ENCODE data around the gene MAGI2.

MAGI2 gene

DNA sequence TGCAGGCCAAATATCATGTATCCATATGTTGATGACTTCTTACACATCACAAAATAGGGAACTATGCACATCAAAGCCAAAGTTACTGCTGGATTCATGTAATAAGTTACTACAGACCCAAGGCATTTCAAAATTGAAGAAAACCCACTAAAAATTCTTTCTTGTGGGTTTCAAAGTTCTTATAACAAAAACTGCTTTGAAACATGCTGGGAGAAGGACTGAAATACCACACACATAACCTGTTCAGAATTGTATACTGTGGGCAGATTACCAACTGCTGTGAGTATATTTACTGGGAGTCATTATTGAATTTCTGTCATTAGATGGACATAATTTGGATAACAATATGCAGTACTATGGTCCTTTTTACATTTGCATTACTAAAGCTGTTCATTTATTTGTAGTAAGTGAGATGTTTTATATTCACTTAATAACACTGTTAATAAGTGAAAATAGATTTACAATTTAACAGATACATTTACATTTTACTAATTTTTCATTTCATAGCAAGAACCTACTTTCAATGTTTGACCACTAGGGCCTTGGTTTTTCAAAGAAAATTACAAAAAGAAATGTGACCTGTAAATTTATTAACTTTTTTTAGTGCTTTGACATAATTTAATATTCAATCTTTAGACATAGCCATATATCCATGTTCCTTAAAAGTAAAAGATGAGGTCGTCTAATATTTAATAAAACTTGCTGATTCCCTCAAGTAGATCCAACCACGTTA lies 132.6 kb downstream of the MAGI2 start:
- ATAC-seq (no peak), DNase-seq (no peak)
- Mint-ChIP-seq H3K4me1 (no peaks in the 10 kb centered on the region), H3K27ac (no peak overlapping the region), H3K36me3 (ENCODE audit: low read depth) (no peaks in the 10 kb centered on the region), H3K4me3 (no peak overlapping the region), H3K9me3 (no peaks in the 10 kb centered on the region), H3K27me3 (no peaks in the 10 kb centered on the region)

DNA sequence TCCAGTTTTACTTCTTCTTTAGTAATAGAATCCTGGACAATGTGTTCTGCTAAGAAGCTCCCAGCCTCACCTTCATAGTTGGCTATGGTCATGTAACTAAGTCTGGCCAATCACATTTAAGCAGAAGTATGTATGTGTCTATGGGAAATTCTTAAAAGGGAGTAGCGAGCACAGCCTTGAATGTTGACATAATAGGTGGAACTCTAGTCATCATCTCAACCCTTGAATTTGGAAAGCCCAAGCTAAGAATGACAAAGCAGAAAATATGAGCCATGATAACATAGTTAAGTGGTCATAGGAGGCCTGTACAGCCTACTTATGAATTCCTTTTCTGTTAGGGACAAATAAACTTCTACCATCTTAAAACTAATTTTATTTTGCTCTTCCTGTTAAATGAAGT lies 134.1 kb downstream of the MAGI2 start:
- H3K36me3 Mint-ChIP-seq (ENCODE audit: low read depth): no peaks in the 10 kb centered on the region
- no peak overlapping the region for H3K4me3 Mint-ChIP-seq
- no peaks in the 10 kb centered on the region for H3K27me3 Mint-ChIP-seq
- ATAC-seq (no peak), DNase-seq (no peak)
- no peaks in the 10 kb centered on the region for H3K4me1 Mint-ChIP-seq
- H3K27ac Mint-ChIP-seq: no peak overlapping the region
- no peaks in the 10 kb centered on the region for H3K9me3 Mint-ChIP-seq

DNA sequence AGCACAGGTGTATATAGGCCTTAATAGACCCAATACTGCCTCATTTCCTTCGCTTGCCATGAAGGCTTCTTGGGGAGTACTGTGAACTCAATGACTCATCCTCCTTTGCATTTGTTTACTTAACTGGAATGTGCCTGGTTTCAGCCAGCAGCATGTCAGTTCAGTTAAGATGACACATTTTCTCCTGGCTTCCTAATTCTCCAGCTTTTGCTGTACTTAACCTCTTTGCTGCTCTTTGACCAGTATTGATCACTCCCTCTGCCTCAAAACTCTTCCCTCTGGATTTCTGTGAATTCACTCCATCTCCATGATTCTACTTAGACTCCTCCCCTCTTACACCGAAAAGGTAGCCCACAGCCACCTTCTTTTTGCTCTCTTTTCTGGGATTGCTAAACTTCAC lies 135.7 kb downstream of the MAGI2 start:
- no peak for DNase-seq
- no peaks in the 10 kb centered on the region for H3K27me3 Mint-ChIP-seq
- H3K36me3 Mint-ChIP-seq (ENCODE audit: low read depth): no peaks in the 10 kb centered on the region
- H3K27ac Mint-ChIP-seq: no peak overlapping the region
- H3K4me1 Mint-ChIP-seq: no peaks in the 10 kb centered on the region
- no peak overlapping the region for H3K4me3 Mint-ChIP-seq
- ATAC-seq: no peak
- H3K9me3 Mint-ChIP-seq: no peaks in the 10 kb centered on the region

DNA sequence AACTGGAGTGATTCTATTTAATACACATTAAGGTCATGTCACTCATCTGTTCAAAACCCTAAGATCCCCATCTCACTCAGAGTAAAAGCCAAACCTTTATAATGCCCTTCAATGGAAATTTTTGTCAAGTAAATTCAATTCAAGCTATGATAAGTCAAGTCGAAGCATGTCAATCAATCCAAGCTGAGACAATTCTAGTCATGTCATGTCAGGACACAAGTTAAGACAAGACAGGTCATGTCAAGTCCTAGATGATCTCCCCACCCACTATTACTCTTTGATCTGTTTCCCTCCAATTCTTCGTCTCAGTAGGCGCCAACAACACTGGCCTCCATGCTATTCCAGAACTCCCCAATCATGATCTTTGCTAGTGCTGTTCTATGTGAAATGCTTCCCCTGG lies 141.4 kb downstream of the MAGI2 start:
- ATAC-seq (no peak), DNase-seq (no peak)
- Mint-ChIP-seq H3K4me1 (no peaks in the 10 kb centered on the region), H3K9me3 (no peaks in the 10 kb centered on the region), H3K36me3 (ENCODE audit: low read depth) (no peaks in the 10 kb centered on the region), H3K4me3 (no peak overlapping the region), H3K27me3 (no peaks in the 10 kb centered on the region), H3K27ac (no peak overlapping the region)

DNA sequence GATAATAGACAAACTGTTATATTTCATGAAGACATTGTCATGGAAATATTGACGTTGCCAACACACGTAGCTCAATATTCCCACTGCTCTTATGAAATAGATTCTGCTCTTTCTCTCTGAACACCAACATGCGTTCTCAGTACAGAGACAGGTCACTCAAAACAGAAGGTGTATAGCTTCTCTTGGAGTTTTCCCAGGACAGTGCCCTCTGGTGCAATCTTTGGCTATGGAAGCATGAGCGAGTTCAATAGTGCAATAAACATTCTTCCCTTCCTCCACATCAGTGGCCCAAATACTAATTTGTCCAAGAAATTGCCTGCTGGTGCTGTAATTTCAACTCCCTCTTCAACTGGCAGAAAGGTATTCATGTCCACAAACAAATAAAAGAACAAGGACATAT lies 145.3 kb downstream of the MAGI2 start:
- Mint-ChIP-seq H3K9me3 (no peaks in the 10 kb centered on the region), H3K4me1 (no peaks in the 10 kb centered on the region), H3K4me3 (no peak overlapping the region), H3K36me3 (ENCODE audit: low read depth) (no peaks in the 10 kb centered on the region), H3K27ac (no peak overlapping the region), H3K27me3 (no peaks in the 10 kb centered on the region)
- ATAC-seq: no peak
- DNase-seq: no peak

DNA sequence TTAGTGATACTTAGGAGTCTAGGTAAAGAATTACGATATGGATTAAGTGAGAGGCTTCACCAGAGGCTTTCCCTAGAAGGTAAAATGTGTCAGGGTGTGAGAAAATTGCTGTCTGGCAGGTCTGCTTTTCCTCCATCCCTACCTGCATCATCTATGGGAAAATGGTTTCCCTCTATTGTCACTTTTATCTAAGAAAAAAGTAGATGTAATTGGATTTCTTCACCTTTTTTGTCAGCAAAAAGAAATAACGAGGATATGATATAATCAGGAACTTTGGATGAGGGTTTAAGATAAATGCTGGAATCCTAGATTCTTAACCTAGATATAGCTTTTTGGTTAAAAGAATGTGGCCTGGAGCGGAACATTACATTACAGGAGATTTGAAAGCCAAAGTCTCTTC lies 146.1 kb downstream of the MAGI2 start:
- DNase-seq (no peak), ATAC-seq (no peak)
- no peaks in the 10 kb centered on the region for H3K4me1 Mint-ChIP-seq
- no peak overlapping the region for H3K27ac Mint-ChIP-seq
- no peaks in the 10 kb centered on the region for H3K36me3 Mint-ChIP-seq (ENCODE audit: low read depth)
- no peaks in the 10 kb centered on the region for H3K9me3 Mint-ChIP-seq
- H3K4me3 Mint-ChIP-seq: no peak overlapping the region
- no peaks in the 10 kb centered on the region for H3K27me3 Mint-ChIP-seq

DNA sequence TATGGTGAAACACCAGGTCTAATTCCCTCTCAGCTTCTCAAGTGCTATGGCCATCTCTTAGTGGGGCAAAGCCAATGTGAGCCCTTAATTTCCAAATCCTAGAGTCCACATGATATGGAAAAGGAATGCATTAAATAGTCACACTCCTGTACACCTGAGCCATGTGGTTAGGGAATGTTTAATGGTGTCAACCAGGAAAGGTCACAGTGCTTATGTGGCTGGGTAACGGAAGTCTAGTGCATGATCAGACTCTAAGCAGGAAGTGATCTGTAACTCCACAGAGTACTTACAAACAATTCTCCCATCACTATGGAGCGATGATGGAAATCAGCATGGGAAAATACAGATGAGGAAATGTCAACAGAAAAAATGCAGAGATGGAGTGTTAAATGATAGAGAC lies 148.8 kb downstream of the MAGI2 start:
- Mint-ChIP-seq H3K36me3 (ENCODE audit: low read depth) (no peaks in the 10 kb centered on the region), H3K9me3 (no peaks in the 10 kb centered on the region), H3K27me3 (no peaks in the 10 kb centered on the region), H3K27ac (no peak overlapping the region), H3K4me3 (no peak overlapping the region), H3K4me1 (no peaks in the 10 kb centered on the region)
- no peak for ATAC-seq
- no peak for DNase-seq

DNA sequence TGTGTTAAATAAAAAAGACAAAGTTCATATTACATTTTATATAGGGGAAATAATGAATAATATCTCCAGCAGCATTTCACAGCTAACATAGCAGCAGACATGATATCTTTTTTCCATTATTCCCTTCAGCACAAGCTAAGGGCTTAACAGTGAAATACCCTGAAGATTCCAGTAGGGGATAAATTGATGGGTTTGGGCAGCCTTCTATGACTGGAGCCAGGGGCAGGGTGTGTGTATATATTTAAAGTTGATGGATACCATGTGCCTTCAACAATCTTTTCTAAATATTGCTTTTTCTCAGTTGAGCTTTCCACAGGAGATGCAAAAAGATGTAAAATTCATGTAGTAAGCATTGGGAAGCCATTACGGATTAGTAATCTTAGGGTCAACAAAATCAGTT lies 151.2 kb downstream of the MAGI2 start:
- Mint-ChIP-seq H3K4me1 (no peaks in the 10 kb centered on the region), H3K4me3 (no peak overlapping the region), H3K36me3 (ENCODE audit: low read depth) (no peaks in the 10 kb centered on the region), H3K9me3 (peaks cover 4% of the 10 kb centered on the region), H3K27me3 (no peaks in the 10 kb centered on the region), H3K27ac (no peak overlapping the region)
- ATAC-seq (no peak), DNase-seq (no peak)

DNA sequence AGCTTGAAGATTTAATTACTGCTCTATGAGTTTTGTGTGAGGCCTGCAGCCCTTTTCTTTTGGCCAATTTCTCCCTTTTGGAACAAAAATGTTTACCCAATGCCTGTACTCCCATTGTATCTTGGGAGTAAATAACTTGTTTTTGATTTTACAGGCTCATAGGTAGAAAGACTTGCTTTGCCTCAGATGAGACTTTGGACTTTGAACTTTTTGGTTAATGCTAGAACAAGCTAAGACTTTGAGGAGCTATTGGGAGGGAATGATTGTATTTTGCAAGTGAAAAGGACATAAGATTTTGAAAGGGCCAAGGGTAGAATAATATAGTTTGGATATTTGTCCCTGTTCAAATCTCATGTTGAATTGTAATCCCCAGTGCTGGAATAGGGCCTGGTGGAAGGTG lies 152.0 kb downstream of the MAGI2 start:
- Mint-ChIP-seq H3K36me3 (ENCODE audit: low read depth) (no peaks in the 10 kb centered on the region), H3K27ac (no peak overlapping the region), H3K4me1 (no peaks in the 10 kb centered on the region), H3K27me3 (no peaks in the 10 kb centered on the region), H3K9me3 (peaks cover 4% of the 10 kb centered on the region), H3K4me3 (no peak overlapping the region)
- ATAC-seq (no peak), DNase-seq (no peak)

DNA sequence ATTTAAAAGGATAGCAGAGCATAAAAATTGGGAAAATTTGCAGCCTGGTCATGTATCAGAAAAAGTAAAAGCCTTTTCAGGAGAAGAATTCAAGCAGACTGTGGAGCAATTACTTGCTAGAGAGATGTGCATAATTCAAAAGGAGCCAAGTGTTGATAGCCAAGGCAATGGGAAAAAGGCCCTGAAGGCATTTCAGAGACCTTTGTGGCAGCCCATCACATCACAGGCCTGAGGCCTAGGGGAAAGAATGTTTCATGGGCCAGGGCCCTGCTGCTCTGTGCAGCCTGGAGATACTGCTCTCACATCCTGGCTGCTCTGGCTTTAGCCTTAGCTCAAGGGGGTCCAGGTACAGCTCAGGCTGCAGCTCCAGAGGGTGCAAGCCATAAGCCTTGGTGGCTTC lies 152.9 kb downstream of the MAGI2 start:
- DNase-seq (no peak), ATAC-seq (no peak)
- no peaks in the 10 kb centered on the region for H3K27me3 Mint-ChIP-seq
- H3K4me3 Mint-ChIP-seq: no peak overlapping the region
- peaks cover 4% of the 10 kb centered on the region for H3K9me3 Mint-ChIP-seq
- no peak overlapping the region for H3K27ac Mint-ChIP-seq
- no peaks in the 10 kb centered on the region for H3K36me3 Mint-ChIP-seq (ENCODE audit: low read depth)
- H3K4me1 Mint-ChIP-seq: no peaks in the 10 kb centered on the region

DNA sequence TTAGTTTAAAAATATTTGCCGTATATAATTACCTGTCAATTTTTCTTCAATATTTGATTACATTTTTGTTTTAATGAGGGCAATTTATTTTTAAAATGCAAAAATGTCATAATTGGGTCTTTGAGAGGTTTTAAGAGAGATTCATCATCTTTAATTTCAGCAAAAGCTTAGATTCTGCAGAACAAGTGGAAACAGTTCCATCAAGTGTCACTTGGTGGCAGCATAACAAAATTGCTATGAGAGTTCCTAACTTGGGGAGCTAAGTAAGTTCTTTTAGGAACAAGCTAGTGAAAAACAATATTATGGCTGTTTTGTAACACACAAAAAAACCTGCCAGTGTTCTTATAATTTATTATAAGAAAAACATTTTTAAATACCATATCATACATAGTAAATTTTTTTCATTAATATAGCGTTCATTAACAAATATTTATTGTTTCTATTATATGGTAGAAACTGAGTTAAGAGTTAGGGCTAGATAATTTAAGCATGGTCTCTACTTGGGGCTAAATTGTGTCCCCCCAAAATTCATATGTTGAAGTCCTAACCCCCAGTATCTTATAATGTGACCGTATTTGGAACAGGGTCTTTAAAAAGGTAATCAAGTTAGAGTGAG lies 155.2 kb downstream of the MAGI2 start:
- no peak for DNase-seq
- no peak overlapping the region for H3K27ac Mint-ChIP-seq
- H3K9me3 Mint-ChIP-seq: peaks cover 4% of the 10 kb centered on the region
- H3K36me3 Mint-ChIP-seq (ENCODE audit: low read depth): no peaks in the 10 kb centered on the region
- no peaks in the 10 kb centered on the region for H3K27me3 Mint-ChIP-seq
- ATAC-seq: no peak
- H3K4me1 Mint-ChIP-seq: no peaks in the 10 kb centered on the region
- H3K4me3 Mint-ChIP-seq: no peak overlapping the region

DNA sequence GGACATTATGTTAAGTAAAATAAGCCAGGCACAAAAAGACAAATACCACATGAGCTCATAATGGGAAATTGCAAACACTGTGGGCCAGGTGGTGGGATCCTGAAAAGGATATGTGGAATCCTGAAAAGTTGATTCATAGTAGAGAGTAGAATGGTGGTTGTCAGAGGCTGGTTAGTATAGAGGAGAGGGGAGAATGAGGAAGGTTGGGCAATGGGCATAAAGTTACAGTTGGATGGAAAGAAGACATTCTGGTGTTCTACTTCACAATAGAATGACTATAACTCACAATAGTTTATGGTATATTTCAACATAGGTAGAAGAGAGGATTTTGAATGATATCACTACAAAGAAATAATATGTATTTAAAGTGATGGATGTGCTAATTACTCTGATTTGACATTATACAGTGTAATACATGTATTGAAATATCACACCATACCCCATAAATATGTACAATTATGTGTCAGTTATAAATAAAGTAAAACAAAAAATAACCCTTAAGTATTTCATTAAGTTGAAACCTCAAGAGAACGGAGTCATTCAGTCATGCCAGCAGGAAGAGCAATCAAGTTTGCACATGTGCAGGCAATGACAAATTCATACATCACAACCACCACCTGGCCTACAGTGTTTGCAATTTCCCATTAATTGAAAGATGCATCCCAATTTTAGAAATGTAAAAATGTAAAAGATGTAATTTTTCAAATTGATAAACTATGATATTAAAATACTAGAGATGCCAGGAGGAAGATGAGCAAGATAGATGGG lies 156.7 kb downstream of the MAGI2 start:
- Mint-ChIP-seq H3K9me3 (peaks cover 4% of the 10 kb centered on the region), H3K4me3 (no peak overlapping the region), H3K4me1 (no peaks in the 10 kb centered on the region), H3K27me3 (no peaks in the 10 kb centered on the region), H3K27ac (no peak overlapping the region), H3K36me3 (ENCODE audit: low read depth) (no peaks in the 10 kb centered on the region)
- no peak for DNase-seq
- ATAC-seq: no peak

DNA sequence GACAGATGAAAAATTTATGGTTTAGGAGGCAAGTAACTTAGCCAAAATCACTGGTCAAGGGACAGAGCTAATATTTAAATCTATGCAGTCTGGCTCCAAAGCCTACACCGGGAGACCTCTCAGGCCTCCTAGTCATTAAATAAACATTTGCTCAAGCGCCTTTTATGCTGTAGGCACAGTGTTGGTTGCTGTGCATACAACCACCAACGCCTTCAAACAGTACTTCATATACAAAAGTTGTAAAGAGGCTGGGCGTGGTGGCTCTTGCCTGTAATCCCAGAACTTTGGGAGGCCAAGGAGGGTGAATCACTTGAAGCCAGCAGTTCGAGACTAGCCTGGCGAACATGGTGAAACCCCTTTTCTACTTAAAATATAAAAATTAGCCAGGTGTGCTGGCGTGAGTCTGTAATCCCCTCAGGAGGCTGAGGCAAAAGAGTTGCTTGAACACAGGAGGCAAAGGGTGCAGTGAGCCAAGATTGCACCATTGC lies 159.8 kb downstream of the MAGI2 start:
- Mint-ChIP-seq H3K9me3 (no peaks in the 10 kb centered on the region), H3K36me3 (ENCODE audit: low read depth) (no peaks in the 10 kb centered on the region), H3K27ac (no peak overlapping the region), H3K27me3 (no peaks in the 10 kb centered on the region), H3K4me1 (no peaks in the 10 kb centered on the region), H3K4me3 (no peak overlapping the region)
- no peak for DNase-seq
- no peak for ATAC-seq

DNA sequence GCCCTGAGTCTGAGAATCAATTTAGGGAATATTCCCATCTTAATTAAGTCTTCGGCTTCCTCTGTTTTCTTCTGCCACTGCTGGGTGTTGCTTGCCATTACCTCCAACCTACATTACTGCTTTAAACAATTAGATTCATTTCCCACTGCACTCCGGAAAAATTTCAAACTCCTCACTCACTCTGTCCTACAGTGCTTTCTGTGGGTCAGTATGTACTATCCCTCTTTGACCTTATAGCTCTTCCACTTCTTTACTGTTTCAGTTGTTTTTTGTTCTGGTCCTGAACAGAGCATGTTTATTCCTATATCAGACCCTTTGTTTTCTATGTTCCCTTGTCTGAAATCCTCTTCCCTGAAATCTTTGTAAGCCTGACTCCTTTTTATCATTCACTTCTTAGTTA lies 160.6 kb downstream of the MAGI2 start:
- Mint-ChIP-seq H3K27me3 (no peaks in the 10 kb centered on the region), H3K4me3 (no peak overlapping the region), H3K36me3 (ENCODE audit: low read depth) (no peaks in the 10 kb centered on the region), H3K9me3 (no peaks in the 10 kb centered on the region), H3K27ac (no peak overlapping the region), H3K4me1 (no peaks in the 10 kb centered on the region)
- DNase-seq: no peak
- no peak for ATAC-seq

DNA sequence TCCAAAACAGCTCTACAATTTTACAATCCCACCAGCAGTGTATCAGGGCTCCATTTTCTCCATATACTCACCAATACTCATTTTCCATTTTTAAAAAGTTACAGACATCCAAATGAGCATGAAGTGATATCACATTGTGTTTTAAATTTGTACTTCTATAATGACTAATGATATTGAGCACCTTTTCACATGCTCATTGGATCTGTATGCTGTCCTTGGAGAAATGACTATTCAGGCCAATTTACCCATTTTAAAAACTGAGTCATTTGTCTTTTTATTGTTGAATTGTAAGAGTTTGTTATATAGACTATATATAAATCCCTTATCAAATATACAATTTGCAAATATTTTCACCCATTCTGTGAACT lies 162.0 kb downstream of the MAGI2 start:
- DNase-seq (no peak), ATAC-seq (no peak)
- no peaks in the 10 kb centered on the region for H3K36me3 Mint-ChIP-seq (ENCODE audit: low read depth)
- no peaks in the 10 kb centered on the region for H3K4me1 Mint-ChIP-seq
- no peaks in the 10 kb centered on the region for H3K27me3 Mint-ChIP-seq
- no peak overlapping the region for H3K27ac Mint-ChIP-seq
- no peak overlapping the region for H3K4me3 Mint-ChIP-seq
- no peaks in the 10 kb centered on the region for H3K9me3 Mint-ChIP-seq

All from activated naive CD8-positive, alpha-beta T cell treated with anti-CD3 and anti-CD28 coated beads, Interleukin-2, amount 50 U/mL, for 24 hours (primary cell).